Upper lobe of left lung (tissue), 4 donors: ENCODE data around the gene PALS1.

Source experiments
- EP300 ChIP-seq, 4 donors: sonication (generic); formaldehyde crosslinking; IDR thresholded peaks; one replicate each; pipeline ENCODE4 v1.5.1; 2017; ENCODE audit warnings: antibody characterized with exemption in 4 of 4, control low read depth in 2 of 4
- TF ChIP-seq, protein P1 (sequence below), 6 experiments: fragments of 450-650 bp in 4 of 6; fragments of 200-600 bp in 2 of 6; sonication (generic) in 2 of 6; IDR thresholded peaks; one replicate each; pipeline ENCODE4 v1.5.1; 2016 to 2019; ENCODE audit warnings: antibody characterized with exemption in 6 of 6

- no peak for TF ChIP-seq EP300 (IDR thresholded peaks at IDR 0.05)
- TF ChIP-seq, protein P1, sequence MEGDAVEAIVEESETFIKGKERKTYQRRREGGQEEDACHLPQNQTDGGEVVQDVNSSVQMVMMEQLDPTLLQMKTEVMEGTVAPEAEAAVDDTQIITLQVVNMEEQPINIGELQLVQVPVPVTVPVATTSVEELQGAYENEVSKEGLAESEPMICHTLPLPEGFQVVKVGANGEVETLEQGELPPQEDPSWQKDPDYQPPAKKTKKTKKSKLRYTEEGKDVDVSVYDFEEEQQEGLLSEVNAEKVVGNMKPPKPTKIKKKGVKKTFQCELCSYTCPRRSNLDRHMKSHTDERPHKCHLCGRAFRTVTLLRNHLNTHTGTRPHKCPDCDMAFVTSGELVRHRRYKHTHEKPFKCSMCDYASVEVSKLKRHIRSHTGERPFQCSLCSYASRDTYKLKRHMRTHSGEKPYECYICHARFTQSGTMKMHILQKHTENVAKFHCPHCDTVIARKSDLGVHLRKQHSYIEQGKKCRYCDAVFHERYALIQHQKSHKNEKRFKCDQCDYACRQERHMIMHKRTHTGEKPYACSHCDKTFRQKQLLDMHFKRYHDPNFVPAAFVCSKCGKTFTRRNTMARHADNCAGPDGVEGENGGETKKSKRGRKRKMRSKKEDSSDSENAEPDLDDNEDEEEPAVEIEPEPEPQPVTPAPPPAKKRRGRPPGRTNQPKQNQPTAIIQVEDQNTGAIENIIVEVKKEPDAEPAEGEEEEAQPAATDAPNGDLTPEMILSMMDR (IDR thresholded peaks at IDR 0.05) = no peak
Measured at GRCh38 chr14:67268426-67269150, 27.4 kb downstream of the PALS1 start.
